ENCODE measurements around the gene PINLYP. TPM values are rescaled to one million over a fixed set of nuclear protein-coding genes. Genes with fewer than 3 reads are reported as not detected.

Gene PINLYP
- total and polyA plus RNA-seq, 2 donors (not counting 1 experiment from before 2014, with no cell fraction given): 5.1 to 14.7 TPM

GRCh38 chr19:43562226-43562697 lies 13.3 kb upstream of the PINLYP start:
- TF ChIP-seq CTCF (conservative IDR thresholded peaks at IDR 0.05 in 1 of 2, IDR thresholded peaks at IDR 0.05 in 1 of 2; ENCODE audit: low read depth in 1 of 2, low read length in 2 of 2) (no peak), EZH2 (IDR thresholded peaks at IDR 0.05; ENCODE audit: low read length, missing control alignments) (no peak)

GRCh38 chr19:43562698-43563241 lies 12.8 kb upstream of the PINLYP start:
- Histone ChIP-seq H3K27ac (ENCODE audit: insufficient read depth, low read length) (peak overlapping the region; percentile 30), H3K4me1 (ENCODE audit: control insufficient read depth, extremely low read depth, insufficient read depth, low read length) (peaks cover 8% of the 10 kb centered on the region), H4K20me1 (ENCODE audit: control insufficient read depth, extremely low read depth, insufficient read depth, low read length) (no peaks in the 10 kb centered on the region), H3K9ac (ENCODE audit: insufficient read depth, low read length) (no peak overlapping the region), H3K9me3 (ENCODE audit: control insufficient read depth, insufficient read depth, low read depth, low read length) (no peaks in the 10 kb centered on the region), H3K27me3 (ENCODE audit: control insufficient read depth, insufficient read depth, low read length) (no peaks in the 10 kb centered on the region), H3K4me2 (ENCODE audit: extremely low read depth, insufficient read depth, low read length) (no peak overlapping the region), H3K79me2 (ENCODE audit: control insufficient read depth, insufficient read depth, low read length) (no peaks in the 10 kb centered on the region), H3K4me3 (replicated peaks in 1 of 4; ENCODE audit: control extremely low read depth in 1 of 4, insufficient read depth in 1 of 4, low read depth in 3 of 4, low read length in 4 of 4) (no peak overlapping the region), H2AFZ (ENCODE audit: low read length) (no peak overlapping the region), H3K36me3 (ENCODE audit: control insufficient read depth, insufficient read depth, low read length) (peaks cover 6% of the 10 kb centered on the region)
- no peak for TF ChIP-seq CTCF (conservative IDR thresholded peaks at IDR 0.05 in 1 of 2, IDR thresholded peaks at IDR 0.05 in 1 of 2; ENCODE audit: low read depth in 1 of 2, low read length in 2 of 2)
- TF ChIP-seq EZH2 (IDR thresholded peaks at IDR 0.05; ENCODE audit: low read length, missing control alignments): no peak
- peak; percentile 42 to 92 for DNase-seq (ENCODE audit: low read depth in 2 of 2)

More at GRCh38 chr19:43562226-43562697, 13.3 kb upstream of the PINLYP start:
- no peaks in the 10 kb centered on the region for H4K20me1 ChIP-seq (ENCODE audit: control insufficient read depth, extremely low read depth, insufficient read depth, low read length)
- no peak overlapping the region for H3K4me3 ChIP-seq (replicated peaks in 1 of 4; ENCODE audit: control extremely low read depth in 1 of 4, insufficient read depth in 1 of 4, low read depth in 3 of 4, low read length in 4 of 4)
- peaks cover 6% of the 10 kb centered on the region for H3K36me3 ChIP-seq (ENCODE audit: control insufficient read depth, insufficient read depth, low read length)
- peak overlapping the region; percentile 15 for H3K27ac ChIP-seq (ENCODE audit: insufficient read depth, low read length)
- no peaks in the 10 kb centered on the region for H3K27me3 ChIP-seq (ENCODE audit: control insufficient read depth, insufficient read depth, low read length)
- peaks cover 12% of the 10 kb centered on the region for H3K4me1 ChIP-seq (ENCODE audit: control insufficient read depth, extremely low read depth, insufficient read depth, low read length)
- H3K4me2 ChIP-seq (ENCODE audit: extremely low read depth, insufficient read depth, low read length): no peak overlapping the region
- no peak overlapping the region for H2AFZ ChIP-seq (ENCODE audit: low read length)
- no peak overlapping the region for H3K9ac ChIP-seq (ENCODE audit: insufficient read depth, low read length)
- no peaks in the 10 kb centered on the region for H3K9me3 ChIP-seq (ENCODE audit: control insufficient read depth, insufficient read depth, low read depth, low read length)
- H3K79me2 ChIP-seq (ENCODE audit: control insufficient read depth, insufficient read depth, low read length): no peaks in the 10 kb centered on the region
- DNase-seq (ENCODE audit: low read depth in 2 of 2): no peak

- Histone ChIP-seq H3K4me2 (ENCODE audit: extremely low read depth, insufficient read depth, low read length) (no peak overlapping the region), H3K9ac (ENCODE audit: insufficient read depth, low read length) (no peak overlapping the region), H3K27me3 (ENCODE audit: control insufficient read depth, insufficient read depth, low read length) (no peaks in the 10 kb centered on the region), H3K4me3 (replicated peaks in 1 of 4; ENCODE audit: control extremely low read depth in 1 of 4, insufficient read depth in 1 of 4, low read depth in 3 of 4, low read length in 4 of 4) (no peak overlapping the region), H3K9me3 (ENCODE audit: control insufficient read depth, insufficient read depth, low read depth, low read length) (no peaks in the 10 kb centered on the region), H4K20me1 (ENCODE audit: control insufficient read depth, extremely low read depth, insufficient read depth, low read length) (no peaks in the 10 kb centered on the region), H3K36me3 (ENCODE audit: control insufficient read depth, insufficient read depth, low read length) (peaks cover 6% of the 10 kb centered on the region), H3K4me1 (ENCODE audit: control insufficient read depth, extremely low read depth, insufficient read depth, low read length) (peaks cover 4% of the 10 kb centered on the region), H3K79me2 (ENCODE audit: control insufficient read depth, insufficient read depth, low read length) (no peaks in the 10 kb centered on the region), H2AFZ (ENCODE audit: low read length) (no peak overlapping the region), H3K27ac (ENCODE audit: insufficient read depth, low read length) (no peak overlapping the region)
- no peak for TF ChIP-seq EZH2 (IDR thresholded peaks at IDR 0.05; ENCODE audit: low read length, missing control alignments)
- TF ChIP-seq CTCF (conservative IDR thresholded peaks at IDR 0.05 in 1 of 2, IDR thresholded peaks at IDR 0.05 in 1 of 2; ENCODE audit: low read depth in 1 of 2, low read length in 2 of 2): no peak
- no peak for DNase-seq (ENCODE audit: low read depth in 2 of 2)
These were observed 11.7 kb upstream of the PINLYP start for GRCh38 chr19:43563816-43564457.
